Activated CD4-positive, CD25-positive, alpha-beta regulatory T cell treated with anti-CD3 and anti-CD28 coated beads, Interleukin-2, amount 50 U/mL, for 72 hours (primary cell): Measurements from ENCODE around the gene FRG2.
"Not testable (repeated sequence)": the region's sequence is repeated elsewhere in the genome, so short reads cannot be mapped to it uniquely, and the experiment has no call there.

Experiments
- DNase-seq: peaks from one replicate; pipeline ENCODE4 v3.0.0; 2021

FRG2 gene

GRCh38 chr4:190015538-190016368 is 11.3 kb downstream of the FRG2 start:
- DNase-seq, result no peak

- no peak for DNase-seq
Measured at GRCh38 chr4:190014771-190015537, 12.1 kb downstream of the FRG2 start.

- not testable (repeated sequence) for DNase-seq
Measured at GRCh38 chr4:189989941-189990340, 37.1 kb downstream of the FRG2 start.

GRCh38 chr4:189988877-189989431 is 38.1 kb downstream of the FRG2 start:
- DNase-seq, result no peak

GRCh38 chr4:189985651-189986243 is 41.3 kb downstream of the FRG2 start:
- not testable (repeated sequence) for DNase-seq

GRCh38 chr4:189984661-189985060 is 42.4 kb downstream of the FRG2 start:
- DNase-seq, result not testable (repeated sequence)

- DNase-seq, result not testable (repeated sequence)
Measured at GRCh38 chr4:189983916-189984526, 43.0 kb downstream of the FRG2 start.

- no peak for DNase-seq
Measured at GRCh38 chr4:189981970-189982369, 45.1 kb downstream of the FRG2 start.

GRCh38 chr4:189980292-189980691 is 46.8 kb downstream of the FRG2 start:
- DNase-seq, result not testable (repeated sequence)

- DNase-seq, result no peak
Measured at GRCh38 chr4:189979196-189980047, 47.6 kb downstream of the FRG2 start.
